GM20431 (cell line): Measurements from ENCODE around the gene MAP1LC3B2.

Experiments used
- in situ Hi-C: fragments of 300-500 bp; cut with MseI, MboI; formaldehyde crosslinking; loops from one replicate; pipeline ENCODE4 v1.15.0; 2020; ENCODE audit warnings: low sequenced_read_pairs; ENCODE audit not compliant: unreplicated experiment

Gene MAP1LC3B2

DNA sequence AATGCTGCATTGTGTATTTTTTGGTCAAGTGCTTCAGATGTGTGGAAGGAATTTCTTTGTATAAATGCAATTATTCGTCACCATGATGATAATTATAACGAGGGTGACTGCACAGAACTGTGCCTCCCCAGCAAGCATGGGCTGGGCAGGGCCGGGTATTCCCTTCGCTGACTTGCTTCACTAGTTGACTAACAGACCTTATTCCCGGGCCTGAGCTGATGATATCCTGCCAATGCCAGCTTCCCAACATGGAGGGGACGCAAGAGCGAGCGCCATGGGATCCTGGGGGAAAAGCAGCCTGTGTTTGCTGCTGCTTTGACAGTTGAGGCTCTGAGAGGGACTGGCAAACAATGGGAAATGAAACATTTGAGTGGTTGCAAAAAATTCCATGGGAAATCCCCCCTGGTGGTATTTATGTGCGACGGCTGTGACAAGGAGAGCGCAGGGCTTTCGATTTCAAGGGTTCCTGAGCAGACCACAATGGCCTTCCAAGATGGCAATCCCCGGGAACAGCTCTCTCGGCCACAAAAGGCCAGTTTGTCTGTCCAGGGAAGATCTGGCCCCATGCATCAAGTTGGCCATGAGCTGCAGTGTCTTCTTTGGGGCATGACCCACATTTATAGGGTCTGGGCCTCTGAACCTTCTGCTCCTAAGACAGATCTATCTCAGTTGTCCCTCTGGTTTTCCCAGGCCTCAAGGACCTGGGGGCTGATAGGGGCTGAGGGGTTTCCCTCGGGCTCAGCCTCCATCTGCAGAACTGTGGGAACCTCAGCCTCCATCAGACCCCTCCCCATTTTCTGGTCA is 21.9 kb upstream of the MAP1LC3B2 start:
- in situ Hi-C loops = no loop called here

DNA sequence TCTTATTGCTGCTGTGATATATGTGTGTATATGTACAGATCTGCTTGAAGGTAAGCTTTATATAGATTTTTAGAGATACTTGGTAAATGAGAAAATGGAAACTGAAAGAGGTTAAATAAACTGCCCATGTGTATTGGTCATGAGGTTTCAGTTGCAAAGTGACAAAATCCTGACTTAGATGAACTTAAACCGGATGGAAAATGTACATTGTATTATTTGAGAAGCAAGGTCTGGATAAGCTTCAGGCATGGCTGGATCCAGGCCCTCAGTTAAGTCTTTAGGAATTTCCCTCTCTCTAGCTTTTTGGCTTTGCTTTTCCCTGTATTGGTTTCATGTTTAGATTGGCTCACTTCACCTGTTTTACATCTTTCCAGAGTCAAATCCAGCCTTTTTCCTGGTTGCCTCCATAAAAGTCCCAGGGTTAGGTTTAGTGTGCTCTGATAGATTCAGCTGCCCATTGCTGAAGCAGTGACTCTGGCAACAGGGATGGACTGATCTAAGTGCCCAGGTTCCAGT is 21.0 kb upstream of the MAP1LC3B2 start:
- in situ Hi-C loops = no loop called here

DNA sequence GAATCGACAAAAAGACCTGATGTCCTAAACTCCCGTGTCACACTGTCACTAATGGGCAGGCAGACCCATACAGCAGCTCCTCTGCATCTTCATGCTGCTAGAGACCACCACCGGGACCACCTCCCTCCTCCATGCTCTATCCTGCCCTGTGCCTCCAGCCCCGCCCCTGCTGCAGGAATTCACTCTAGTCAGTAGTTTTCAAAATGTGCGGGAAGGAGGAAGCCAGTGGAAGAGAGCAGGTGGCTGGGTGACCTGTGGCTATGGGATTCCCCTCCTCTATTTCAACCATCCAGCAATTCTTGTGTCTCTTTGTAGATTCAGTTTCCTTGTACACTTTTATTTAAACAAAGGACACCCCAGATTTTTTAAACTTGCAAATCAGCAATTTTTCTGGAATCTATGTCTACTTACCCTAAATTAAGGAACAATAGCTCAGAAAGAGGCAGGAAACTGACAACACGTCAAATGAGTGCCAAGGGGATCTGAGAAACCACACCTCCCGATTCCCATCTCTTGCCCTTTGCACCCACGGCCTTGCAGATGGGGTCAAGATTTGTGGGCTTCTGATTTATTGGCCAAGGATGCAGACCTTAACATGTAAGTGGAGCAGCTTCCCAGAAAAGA is 20.4 kb upstream of the MAP1LC3B2 start:
- in situ Hi-C loops = no loop called here

DNA sequence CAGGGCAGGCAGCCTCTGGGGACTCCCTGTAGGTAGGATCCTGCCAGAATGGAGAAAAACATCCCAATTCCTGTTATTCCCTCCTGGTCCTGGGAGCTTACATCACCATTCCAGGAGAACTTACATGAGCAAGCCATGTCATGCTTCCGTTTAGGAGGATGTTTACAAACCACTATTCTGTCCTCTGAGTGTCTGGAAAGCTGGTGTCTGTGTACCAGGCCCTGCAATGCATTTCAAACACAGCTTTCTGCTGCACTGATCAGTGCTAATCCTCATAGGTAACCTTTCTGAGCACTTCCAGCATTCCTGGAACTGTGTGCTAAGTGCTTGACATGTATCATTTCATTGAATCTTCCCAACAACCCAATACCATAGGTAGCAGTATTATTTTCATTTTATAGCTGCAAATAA is 19.8 kb upstream of the MAP1LC3B2 start:
- in situ Hi-C loops = no loop called here

DNA sequence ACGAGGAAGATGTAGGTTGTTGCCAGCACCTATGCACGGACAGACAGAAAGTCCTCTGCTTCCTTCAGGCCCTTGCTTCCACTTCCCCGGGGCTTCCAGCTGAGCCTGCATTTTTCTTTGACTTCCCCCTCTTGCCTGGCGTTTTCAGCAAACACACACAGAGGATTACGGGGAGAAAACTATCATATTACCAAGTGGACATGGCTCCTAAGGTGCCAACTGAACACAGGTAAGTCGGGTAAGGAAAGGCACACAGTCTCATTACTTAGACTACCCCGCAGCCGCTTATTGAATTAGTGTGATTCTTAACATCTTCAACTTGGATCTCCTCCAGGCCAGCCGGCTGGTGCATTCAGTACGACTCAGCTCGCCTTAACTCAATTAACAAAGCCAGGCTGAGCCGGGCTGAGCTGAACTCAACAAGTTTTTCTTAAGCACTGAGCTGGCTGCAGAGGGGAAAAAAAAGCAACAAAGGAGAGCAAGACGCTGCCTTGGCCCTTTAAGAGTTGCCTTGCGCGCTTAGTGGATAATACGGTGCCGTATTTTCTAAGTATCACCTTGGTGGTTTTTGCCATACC is 19.2 kb upstream of the MAP1LC3B2 start:
- in situ Hi-C loops = no loop called here

DNA sequence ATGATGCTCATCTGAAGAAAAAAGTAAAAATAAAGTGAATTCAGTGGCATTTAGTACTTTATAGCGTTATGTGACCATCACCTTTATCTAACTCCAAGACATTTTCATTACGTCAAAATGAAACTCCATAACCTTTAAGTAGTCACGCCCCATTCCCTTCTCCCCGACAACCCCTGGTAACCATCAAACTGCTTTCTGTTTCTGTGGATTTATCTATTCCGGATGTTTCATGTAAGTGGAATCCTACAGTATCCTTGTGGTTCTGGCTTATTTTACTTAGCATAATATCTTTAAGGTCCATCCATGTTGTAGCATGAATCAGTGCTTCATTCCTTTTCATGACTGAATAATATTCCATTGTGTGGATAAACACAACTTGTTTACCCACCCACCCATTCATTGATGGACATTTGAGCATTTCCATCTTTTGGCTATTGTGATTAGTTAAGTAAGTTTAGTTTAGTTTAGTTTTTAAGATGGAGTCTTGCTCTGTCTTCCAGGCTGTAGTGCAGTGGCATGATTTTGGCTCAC is 18.5 kb upstream of the MAP1LC3B2 start:
- in situ Hi-C loops = no loop called here

DNA sequence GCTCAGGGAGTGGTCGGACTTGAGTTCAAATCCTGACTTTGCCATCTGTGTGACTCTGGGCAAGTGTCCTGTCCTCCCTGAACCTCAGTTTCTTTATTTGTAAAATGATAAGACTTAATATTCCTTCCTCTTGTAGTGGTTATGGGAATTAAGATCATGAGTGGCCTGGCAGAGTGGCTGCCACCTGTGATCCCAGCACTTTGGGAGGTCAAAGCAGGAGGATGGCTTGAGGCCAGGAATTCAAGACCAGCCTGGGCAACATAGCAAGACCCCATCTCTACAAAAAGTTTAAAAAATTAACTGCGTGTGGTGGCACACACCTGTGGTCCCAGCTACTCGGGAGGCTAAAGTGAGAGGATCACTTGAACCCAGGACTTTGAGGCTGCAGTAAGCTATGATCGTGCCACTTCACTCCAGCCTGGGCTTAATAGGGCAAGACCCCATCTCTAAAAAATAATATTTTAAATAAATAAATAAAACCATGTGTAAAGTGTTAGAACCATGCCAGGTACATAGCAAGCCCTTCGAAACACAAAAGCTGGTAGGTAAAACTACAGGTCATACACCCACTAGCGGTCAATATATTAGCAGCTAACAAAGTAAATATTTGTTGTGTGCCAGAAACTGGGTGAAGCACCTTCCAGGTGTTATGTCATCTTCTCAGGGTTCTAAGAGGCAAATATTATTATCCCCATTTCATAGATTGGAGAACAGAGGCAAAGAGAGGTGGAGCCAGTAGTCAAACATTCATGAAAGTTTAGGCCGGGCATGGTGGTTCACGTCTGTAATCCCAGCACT is 17.4 kb upstream of the MAP1LC3B2 start:
- in situ Hi-C loops = no loop called here

DNA sequence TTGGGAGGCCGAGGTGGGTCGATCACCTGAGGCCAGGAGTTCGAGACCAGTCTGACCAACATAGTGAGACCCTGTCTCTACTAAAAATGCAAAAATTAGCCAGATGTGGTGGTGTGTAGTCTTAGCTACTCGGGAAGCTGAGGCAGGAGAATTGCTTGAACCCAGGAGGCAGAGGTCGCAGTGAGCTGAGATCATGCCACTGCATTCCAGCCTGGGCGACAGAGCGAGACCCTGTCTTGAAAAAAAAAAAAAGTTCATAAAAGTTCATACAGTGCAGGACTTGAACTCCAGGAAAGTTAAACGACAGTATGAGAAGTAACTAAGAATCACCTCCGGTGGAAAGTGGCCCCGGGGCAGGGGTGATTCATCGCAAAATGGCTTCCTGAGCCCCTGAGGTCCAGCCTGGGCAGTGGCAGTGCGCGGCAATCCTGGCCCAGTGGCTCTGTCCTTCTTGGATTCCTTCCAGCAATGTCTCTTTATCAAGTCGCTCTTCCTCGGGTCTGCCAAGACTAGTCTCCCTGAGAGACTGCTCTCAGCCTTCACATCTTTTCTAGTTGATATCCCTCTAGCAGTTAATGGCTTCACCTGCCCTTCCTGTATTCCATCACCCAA is 16.7 kb upstream of the MAP1LC3B2 start:
- in situ Hi-C loops = no loop called here

DNA sequence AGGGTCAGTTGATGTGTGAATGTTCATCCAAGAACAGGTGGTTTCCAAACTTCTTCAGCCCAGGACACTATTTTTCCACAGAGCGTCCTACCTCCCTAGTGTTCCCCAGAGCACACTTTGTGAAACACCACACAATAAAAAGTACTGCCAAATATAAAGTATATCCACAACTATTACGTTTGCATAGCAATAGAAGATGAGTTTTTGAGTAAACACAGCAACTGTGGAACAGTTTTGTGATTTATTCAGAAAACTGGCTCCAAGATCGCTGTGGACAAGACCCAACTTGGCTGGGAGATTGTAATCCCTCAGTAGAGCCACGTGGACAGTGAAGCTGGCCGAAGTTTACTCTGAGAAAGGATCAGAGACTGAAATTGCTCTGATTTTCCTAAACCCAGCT is 14.5 kb upstream of the MAP1LC3B2 start:
- in situ Hi-C loops = no loop called here

DNA sequence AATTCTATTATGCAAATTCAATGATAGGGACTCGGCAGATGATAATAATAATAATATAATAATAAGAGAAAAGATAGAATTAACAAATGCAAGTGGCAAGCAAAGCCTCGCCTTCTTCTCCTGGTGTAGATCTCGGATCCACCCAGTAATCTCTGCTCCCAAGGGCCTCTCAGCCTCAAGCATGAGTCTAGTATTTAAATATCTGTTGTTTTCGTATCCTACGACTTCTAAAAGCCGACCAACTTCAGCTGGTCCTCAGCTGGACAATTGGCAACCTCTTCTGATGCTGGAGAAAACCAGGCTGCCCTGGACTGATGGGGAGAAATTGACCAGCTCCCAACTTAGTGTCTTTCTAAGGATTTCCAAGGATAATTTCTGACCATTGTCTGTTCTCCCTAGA is 14.0 kb upstream of the MAP1LC3B2 start:
- in situ Hi-C loops = no loop called here

DNA sequence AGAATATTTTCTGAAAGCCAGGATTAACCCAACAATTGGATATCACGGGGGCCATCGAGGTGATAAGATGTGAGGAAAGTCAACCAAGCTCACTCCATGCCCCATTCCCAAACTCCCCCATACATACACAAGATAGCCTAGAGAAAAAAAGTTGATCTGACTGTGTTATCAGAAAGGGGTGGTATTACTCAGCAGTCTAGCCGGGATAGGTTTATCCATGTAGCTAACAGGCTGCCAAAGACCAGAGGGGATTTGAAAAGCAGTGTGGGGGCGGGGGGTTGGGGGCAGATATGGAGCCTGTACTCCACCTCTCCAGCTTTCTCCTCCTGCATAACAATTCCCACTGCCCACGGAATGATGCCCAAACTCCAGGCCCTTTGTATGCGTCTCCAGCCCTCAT is 13.2 kb upstream of the MAP1LC3B2 start:
- in situ Hi-C loops = no loop called here

DNA sequence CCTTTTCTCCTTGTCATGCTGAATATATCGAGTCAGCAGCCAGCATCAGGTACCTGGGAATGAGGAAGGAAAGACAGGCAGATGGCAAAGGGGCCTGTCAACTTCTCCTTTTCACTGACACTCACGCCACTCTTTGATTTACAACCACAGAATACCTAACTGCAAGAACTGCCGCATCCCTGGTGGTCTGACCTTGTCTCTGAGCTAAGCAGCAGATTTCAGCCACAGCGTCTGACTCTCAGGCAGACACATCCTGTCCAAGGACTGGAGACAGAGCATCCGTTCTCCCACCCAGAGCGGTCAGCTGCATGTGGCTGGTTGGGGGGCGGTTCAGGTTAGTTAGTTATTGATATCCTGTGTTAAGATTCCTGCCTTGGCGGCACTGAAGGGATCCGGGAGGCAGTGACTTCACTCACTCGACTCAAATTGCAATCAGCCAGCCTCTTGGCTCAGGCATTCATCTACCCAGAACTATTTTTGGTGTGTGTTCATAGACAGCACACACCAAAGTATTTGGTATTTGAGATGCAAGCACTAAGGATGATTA is 11.2 kb upstream of the MAP1LC3B2 start:
- in situ Hi-C loops = no loop called here

DNA sequence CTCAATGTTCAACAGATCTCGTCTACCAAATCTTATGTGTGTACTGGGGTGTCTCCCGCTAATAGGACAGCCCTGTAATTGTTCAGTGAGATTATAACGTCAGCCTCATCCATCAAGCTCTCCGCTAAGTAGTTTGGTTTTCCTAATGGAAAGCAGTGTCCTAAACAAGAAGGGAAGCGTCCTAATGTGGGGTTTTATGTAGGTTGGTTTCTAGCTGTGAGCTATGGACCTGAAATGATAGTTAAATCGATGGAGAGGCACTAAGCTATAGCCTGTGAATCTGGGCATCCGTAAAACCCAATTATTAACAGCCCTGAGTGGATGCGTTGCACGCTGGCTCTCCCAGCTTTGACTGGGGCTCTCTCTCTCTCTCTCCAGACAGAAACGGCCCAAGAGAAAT is 9.2 kb upstream of the MAP1LC3B2 start:
- in situ Hi-C loops = no loop called here

DNA sequence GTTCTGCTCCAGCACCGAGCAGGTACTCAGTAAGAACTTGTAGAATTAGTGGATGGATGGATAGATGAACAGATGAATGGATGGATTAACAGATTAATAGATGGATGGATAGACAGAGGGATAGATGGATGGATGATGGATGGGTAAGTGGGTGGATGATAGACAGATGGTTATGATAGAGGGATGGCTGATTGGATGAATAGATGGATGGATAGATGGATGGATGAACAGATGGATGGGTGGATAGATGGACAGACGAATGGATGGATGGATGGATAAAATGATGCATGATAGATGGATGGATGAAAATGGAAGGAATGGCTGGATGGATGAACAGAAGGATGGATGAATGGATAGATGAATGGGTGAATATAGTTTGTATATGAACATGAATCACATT is 8.0 kb upstream of the MAP1LC3B2 start:
- in situ Hi-C loops = no loop called here

DNA sequence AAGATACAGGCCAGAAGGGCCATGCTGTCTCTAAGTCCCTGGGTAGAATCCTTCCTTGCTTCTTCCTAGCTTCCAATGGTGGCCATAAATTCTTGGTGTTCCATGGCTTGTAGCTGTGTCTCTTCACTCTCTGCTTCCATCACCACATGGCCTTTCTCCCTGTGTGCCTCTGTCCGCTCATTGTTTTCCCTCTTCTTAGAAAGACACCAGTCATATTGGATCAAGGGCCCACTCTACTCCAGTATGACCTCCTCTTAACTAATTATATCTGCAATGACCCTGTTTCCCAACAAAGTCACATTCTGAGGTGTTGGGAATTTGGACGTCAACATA is 7.6 kb upstream of the MAP1LC3B2 start:
- in situ Hi-C loops = no loop called here

DNA sequence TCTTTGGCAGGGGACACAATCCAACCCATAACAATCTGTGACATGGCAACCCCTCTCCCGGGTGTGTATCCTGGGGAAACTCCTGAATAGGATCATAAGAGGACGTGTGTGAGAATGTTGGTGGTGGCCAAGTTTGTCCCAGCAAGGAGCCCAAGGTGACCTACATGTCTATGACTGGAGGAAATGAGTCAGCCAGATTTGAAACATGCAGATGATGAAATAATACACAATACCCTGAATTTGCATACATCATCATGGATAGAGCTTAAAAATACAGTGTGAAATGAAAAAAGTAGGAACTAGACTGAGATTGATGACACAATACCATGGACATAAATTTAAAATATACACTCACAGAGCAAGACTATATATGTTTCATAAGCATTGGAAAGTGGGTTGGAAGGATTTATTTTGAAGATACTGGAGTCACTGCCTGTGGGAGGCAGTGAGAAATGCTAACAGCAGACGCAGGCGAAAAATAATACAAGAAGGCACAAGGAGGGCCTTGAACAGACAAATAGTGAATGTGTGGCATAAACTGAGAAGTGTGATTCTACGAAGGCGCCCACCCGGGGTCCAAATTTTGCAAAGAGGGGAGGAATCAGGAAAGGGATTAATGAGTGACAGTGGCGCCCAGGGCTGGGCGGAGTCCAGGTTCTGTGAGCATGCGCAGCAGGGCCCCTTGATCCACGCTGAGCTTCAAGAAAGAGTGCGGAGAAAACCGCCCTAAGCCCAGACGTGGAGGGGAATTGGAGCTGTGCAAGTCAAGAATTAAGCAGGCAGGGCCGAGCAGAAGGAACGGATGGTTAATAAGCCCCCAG is 7.0 kb upstream of the MAP1LC3B2 start:
- in situ Hi-C loops = no loop called here

DNA sequence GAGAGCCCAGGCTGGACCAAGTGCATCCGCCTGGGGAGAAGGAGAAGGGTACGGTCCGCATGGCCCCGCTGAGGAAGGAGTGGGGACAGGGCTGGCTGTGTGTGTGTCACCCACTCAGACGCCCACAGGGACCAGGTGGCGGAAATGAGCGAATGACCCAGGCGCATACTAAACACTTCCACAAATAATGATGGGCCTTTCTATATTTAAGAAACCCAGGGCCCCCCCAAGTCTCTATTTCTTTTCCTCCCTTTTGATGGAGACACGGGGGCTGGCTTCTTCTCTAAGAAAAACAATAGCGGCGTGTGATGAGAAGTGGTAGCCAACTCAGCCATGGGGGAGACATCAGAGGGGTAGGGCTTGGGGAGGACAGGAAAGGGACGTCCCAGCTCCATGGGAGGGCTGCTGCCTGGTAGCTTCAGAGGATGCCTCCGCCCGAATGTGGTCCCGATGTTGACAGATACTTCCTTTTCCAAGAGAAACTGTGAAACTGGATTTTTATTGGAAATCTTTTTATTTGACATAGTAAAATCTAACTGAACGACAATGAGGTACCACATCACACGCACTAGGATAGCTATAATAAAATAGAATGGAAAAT is 6.3 kb upstream of the MAP1LC3B2 start:
- in situ Hi-C loops = no loop called here

DNA sequence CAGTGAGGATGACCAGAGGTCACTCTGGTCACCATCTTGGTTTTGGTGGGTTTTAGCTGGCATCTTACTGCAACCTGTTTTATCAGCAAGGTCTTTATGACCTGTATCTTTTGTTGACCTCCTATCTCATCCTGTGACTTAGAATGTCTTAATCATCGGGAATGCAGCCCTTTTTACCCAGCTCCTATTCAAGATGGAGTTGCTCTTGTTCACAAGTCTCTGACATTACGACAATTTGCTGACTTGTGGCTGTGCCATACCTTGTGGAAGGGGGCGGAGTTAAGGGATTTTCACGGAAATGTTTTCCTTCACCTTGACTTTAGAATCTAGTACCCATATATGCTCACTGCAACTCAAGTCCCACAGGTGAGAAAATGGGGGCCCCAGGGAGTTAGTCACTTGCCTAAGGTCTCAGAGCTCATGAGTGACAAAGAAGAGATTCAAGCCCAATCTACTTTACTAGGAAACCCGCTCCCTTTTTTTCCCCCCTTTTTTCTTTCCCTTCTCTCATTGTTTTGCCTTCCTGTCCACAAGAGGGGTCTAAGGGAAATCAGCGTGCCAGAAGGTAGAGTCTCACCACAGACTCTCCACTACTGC is 2.7 kb upstream of the MAP1LC3B2 start:
- in situ Hi-C loops = no loop called here
